Measurements from ENCODE around the gene RIT2. TPM values are rescaled to one million over a fixed set of nuclear protein-coding genes. Genes with fewer than 3 reads are reported as not detected.

Gene RIT2
- total and polyA plus RNA-seq, 11 donors, result not detected

- no peak for ATAC-seq
Observed at GRCh38 chr18:42948831-42949230, 166.7 kb downstream of the RIT2 start.

GRCh38 chr18:42941860-42942259 lies 173.6 kb downstream of the RIT2 start:
- no peaks in the 10 kb centered on the region for H3K27me3 ChIP-seq
- no peaks in the 10 kb centered on the region for H3K4me1 ChIP-seq
- intact Hi-C loops (cut with DNase I), result no loop called here
- no peak overlapping the region for H3K4me3 ChIP-seq
- H3K36me3 ChIP-seq, result no peaks in the 10 kb centered on the region
- TF ChIP-seq POLR2A (IDR thresholded peaks at IDR 0.05) (no peak), CTCF (IDR thresholded peaks at IDR 0.05) (no peak)
- no peak overlapping the region for H3K27ac ChIP-seq
- WGBS, 4 donors, result 79 to 91% (median 86%) methylated on average over 2 of the region's 2 CpGs
- peaks cover 0 to 6% (median 0%) of the 10 kb centered on the region in 12 donors for H3K9me3 ChIP-seq
- DNase-seq (no peak), ATAC-seq (no peak)

More at GRCh38 chr18:42948831-42949230, 166.7 kb downstream of the RIT2 start:
- H3K4me1 ChIP-seq, result no peaks in the 10 kb centered on the region
- intact Hi-C loops (cut with DNase I), result no loop called here
- TF ChIP-seq POLR2A (IDR thresholded peaks at IDR 0.05) (no peak), CTCF (IDR thresholded peaks at IDR 0.05) (no peak)
- DNase-seq, result no peak
- H3K4me3 ChIP-seq, result no peak overlapping the region
- H3K36me3 ChIP-seq, result no peaks in the 10 kb centered on the region
- peaks cover 0 to 4% (median 0%) of the 10 kb centered on the region in 12 donors for H3K9me3 ChIP-seq
- H3K27ac ChIP-seq, result no peak overlapping the region
- no peaks in the 10 kb centered on the region for H3K27me3 ChIP-seq
- WGBS, 4 donors, result 64 to 77% (median 76%) methylated on average over 1 of the region's 1 CpG

DNA sequence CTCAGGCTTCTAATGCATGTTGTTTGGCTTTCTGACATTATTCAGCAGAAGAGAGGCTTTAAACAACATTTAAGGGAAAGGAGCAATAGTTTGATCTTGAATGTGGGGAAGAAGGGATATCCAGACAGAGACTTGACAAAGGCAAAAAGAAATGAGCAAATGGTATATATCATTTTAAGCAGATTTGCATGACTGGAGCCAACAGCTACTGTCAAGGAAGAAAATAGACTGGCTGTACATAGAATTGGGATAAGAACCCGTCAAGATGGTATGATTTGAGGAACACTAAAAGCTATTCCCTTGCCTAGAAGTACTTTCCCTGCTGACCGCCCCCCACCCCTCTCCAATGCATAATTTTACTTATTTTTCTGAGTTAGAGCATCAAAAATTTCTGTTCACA lies 174.5 kb downstream of the RIT2 start:
- DNase-seq (no peak), ATAC-seq (no peak)
- Histone ChIP-seq H3K36me3 (no peaks in the 10 kb centered on the region), H3K4me1 (no peaks in the 10 kb centered on the region), H3K4me3 (no peak overlapping the region), H3K27me3 (no peaks in the 10 kb centered on the region), H3K9me3 (peaks cover 0 to 6% (median 0%) of the 10 kb centered on the region in 12 donors), H3K27ac (no peak overlapping the region)
- intact Hi-C loops (cut with DNase I), result no loop called here
- WGBS, 4 donors, result 79 to 87% (median 84%) methylated on average over 2 of the region's 2 CpGs
- TF ChIP-seq POLR2A (IDR thresholded peaks at IDR 0.05), result no peak
- no peak for TF ChIP-seq CTCF (IDR thresholded peaks at IDR 0.05)

DNA sequence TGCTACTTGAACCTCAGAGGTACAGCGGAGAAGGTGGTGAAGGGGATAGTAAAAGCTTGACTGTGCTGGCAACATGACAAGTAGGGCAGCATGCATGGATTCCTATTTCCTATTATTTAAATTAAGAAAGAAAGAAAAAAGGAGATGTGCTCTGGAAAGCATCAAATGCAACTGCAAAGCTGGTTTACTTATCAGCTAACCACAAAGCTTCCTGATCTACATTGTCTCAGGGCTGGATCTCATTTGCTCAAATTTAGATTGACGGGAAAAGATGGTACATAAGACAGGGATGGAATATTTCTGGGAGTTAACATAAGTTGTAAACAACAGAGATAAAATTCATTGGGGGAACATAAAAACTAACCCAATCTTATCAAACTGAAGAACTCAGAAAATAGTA lies 178.0 kb downstream of the RIT2 start:
- no peak overlapping the region for H3K27ac ChIP-seq
- H3K9me3 ChIP-seq, result no peaks in the 10 kb centered on the region
- H3K27me3 ChIP-seq, result no peaks in the 10 kb centered on the region
- 84 to 88% (median 88%) methylated on average over 2 of the region's 2 CpGs for WGBS, 4 donors
- H3K36me3 ChIP-seq, result no peaks in the 10 kb centered on the region
- ATAC-seq (no peak), DNase-seq (no peak)
- intact Hi-C loops (cut with DNase I), result no loop called here
- no peak overlapping the region for H3K4me3 ChIP-seq
- TF ChIP-seq POLR2A (IDR thresholded peaks at IDR 0.05), result no peak
- TF ChIP-seq CTCF (IDR thresholded peaks at IDR 0.05), result no peak
- H3K4me1 ChIP-seq, result peaks cover 0 to 5% (median 0%) of the 10 kb centered on the region in 12 donors

Measured in heart left ventricle (tissue), 16 donors.